NT2/D1 (cell line): ENCODE data around the gene FN1.

ENCODE experiments used
- SUZ12 ChIP-seq: IDR thresholded peaks from 2 replicates; pipeline ENCODE4 v1.6.1; 2011; ENCODE audit not compliant: insufficient read length, insufficient read depth; ENCODE audit errors: extremely low read depth
- YY1 ChIP-seq: IDR thresholded peaks from 2 replicates; pipeline ENCODE4 v1.6.1; 2011; ENCODE audit not compliant: insufficient read length, insufficient read depth
- ZNF274 ChIP-seq: IDR thresholded peaks from 2 replicates; pipeline ENCODE4 v1.6.1; 2011; ENCODE audit warnings: mild to moderate bottlenecking, low read depth, low read length

DNA sequence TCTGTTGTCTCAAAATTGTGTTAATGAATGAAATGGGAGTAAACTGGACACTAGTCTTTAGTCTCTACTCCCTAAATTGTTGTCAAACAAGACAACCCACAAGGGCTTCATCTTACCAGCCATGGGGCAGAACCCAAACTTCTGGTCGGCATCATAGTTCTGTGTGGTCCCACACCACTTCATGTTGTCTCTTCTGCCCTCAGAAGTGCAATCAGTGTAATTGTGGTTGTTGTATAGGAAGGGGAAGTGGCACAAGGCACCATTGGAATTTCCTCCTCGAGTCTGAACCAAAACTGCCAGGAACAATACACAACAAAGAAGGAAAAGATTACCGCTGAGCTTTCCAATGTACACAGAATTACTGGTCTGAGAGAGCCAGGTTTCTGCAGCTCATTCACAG is 12.6 kb downstream of the FN1 start:
- TF ChIP-seq YY1, result no peak
- TF ChIP-seq ZNF274, result no peak
- TF ChIP-seq SUZ12, result no peak
